Kidney epithelial cell (primary cell): ENCODE data around the gene PDZRN4. TPM values are rescaled to one million over a fixed set of nuclear protein-coding genes. Genes with fewer than 3 reads are reported as not detected.
"Not testable (repeated sequence)": the region's sequence is repeated elsewhere in the genome, so short reads cannot be mapped to it uniquely, and the experiment has no call there.

Experiments
- DNase-seq: peaks from one replicate; pipeline ENCODE4 v3.0.0-alpha.2; 2010; ENCODE audit warnings: low read depth
- H3K27me3 ChIP-seq: 2 replicates; pipeline ENCODE4 v1.6.0; 2011; ENCODE audit warnings: low read length; ENCODE audit not compliant: control insufficient read depth, insufficient read depth
- H3K36me3 ChIP-seq: 2 replicates; pipeline ENCODE4 v1.5.1; 2011; ENCODE audit warnings: low read length; ENCODE audit not compliant: control insufficient read depth, insufficient read depth
- H3K4me3 ChIP-seq: 2 replicates; pipeline ENCODE4 v1.5.1; 2011; ENCODE audit warnings: low read depth, mild to moderate bottlenecking, control low read depth, low read length
- CTCF ChIP-seq: IDR thresholded peaks from 2 replicates; pipeline ENCODE4 v1.5.1; 2011; ENCODE audit warnings: mild to moderate bottlenecking, moderate library complexity, low read length, control low read depth, inconsistent platforms; ENCODE audit not compliant: insufficient read depth, poor library complexity, severe bottlenecking
- total RNA-seq: library from RNA; depleted of rRNA; stranded (reverse); fragments of >200 nt; gene quantifications from 2 replicates; pipeline ENCODE4 v1.2.3, GENCODE V29; 2015

Gene PDZRN4
- total RNA-seq, 1 donor from 2014 or later, result not detected

- H3K4me3 ChIP-seq, result no peak overlapping the region
- TF ChIP-seq CTCF, result no peak
- no peaks in the 10 kb centered on the region for H3K36me3 ChIP-seq
- no peaks in the 10 kb centered on the region for H3K27me3 ChIP-seq
- no peak for DNase-seq
Observed at GRCh38 chr12:41606468-41607445, 418.6 kb downstream of the PDZRN4 start.

- DNase-seq, result no peak
- TF ChIP-seq CTCF, result no peak
Observed at GRCh38 chr12:41612892-41613557, 424.9 kb downstream of the PDZRN4 start.

GRCh38 chr12:41615174-41615573, 427.1 kb downstream of the PDZRN4 start:
- not testable (repeated sequence) for H3K36me3 ChIP-seq, H3K4me3 ChIP-seq, DNase-seq, H3K27me3 ChIP-seq

More at GRCh38 chr12:41612892-41613557, 424.9 kb downstream of the PDZRN4 start:
- H3K4me3 ChIP-seq, result no peak overlapping the region
- H3K27me3 ChIP-seq, result no peaks in the 10 kb centered on the region
- no peaks in the 10 kb centered on the region for H3K36me3 ChIP-seq

GRCh38 chr12:41619705-41620104, 431.6 kb downstream of the PDZRN4 start:
- no peaks in the 10 kb centered on the region for H3K36me3 ChIP-seq
- TF ChIP-seq CTCF, result no peak
- H3K4me3 ChIP-seq, result no peak overlapping the region
- DNase-seq, result no peak
- H3K27me3 ChIP-seq, result no peaks in the 10 kb centered on the region

GRCh38 chr12:41621291-41621690, 433.2 kb downstream of the PDZRN4 start:
- TF ChIP-seq CTCF, result no peak
- no peak for DNase-seq
- H3K4me3 ChIP-seq, result no peak overlapping the region
- H3K27me3 ChIP-seq, result no peaks in the 10 kb centered on the region
- no peaks in the 10 kb centered on the region for H3K36me3 ChIP-seq
